Neural cell (in vitro differentiated cells): ENCODE measurements around the gene MDM2. TPM values are rescaled to one million over a fixed set of nuclear protein-coding genes. Genes with fewer than 3 reads are reported as not detected.

Experiments
- H2AFZ ChIP-seq: fragments of 200-600, 300-800 bp; sonication (generic), shearing (Covaris generic); 2 replicates; pipeline ENCODE4 v1.6.0; 2014; ENCODE audit warnings: low read depth, mild to moderate bottlenecking, antibody characterized with exemption, low read length, moderate library complexity
- H3F3A ChIP-seq: fragments of 200-600 bp; shearing (Covaris generic); 2 replicates; pipeline ENCODE4 v1.6.1; 2016; ENCODE audit warnings: mild to moderate bottlenecking, moderate library complexity, mixed read lengths, antibody characterized with exemption, low read length; ENCODE audit not compliant: insufficient read depth, poor library complexity, severe bottlenecking
- H3K27ac ChIP-seq: fragments of 200-600, 300-800 bp; sonication (generic), shearing (Covaris generic); 2 replicates; pipeline ENCODE4 v1.5.1; 2014; ENCODE audit warnings: mild to moderate bottlenecking, low read length, moderate library complexity
- H3K27me3 ChIP-seq: fragments of 300-800, 200-600 bp; sonication (generic), shearing (Covaris generic); 2 replicates; pipeline ENCODE4 v1.6.0; 2014; ENCODE audit warnings: mild to moderate bottlenecking, low read depth, low read length, moderate library complexity; ENCODE audit not compliant: insufficient read depth
- H3K36me3 ChIP-seq: fragments of 300-800, 200-600 bp; sonication (generic), shearing (Covaris generic); 2 replicates; pipeline ENCODE4 v1.5.1; 2014; ENCODE audit warnings: mild to moderate bottlenecking, antibody characterized with exemption, low read length, moderate library complexity; ENCODE audit not compliant: insufficient read depth
- H3K4me2 ChIP-seq: fragments of 300-800, 200-600 bp; sonication (generic), shearing (Covaris generic); 2 replicates; pipeline ENCODE4 v1.6.0; 2014; ENCODE audit warnings: mild to moderate bottlenecking, low read length
- H3K4me3 ChIP-seq: fragments of 300-800, 200-600 bp; sonication (generic), shearing (Covaris generic); 2 replicates; pipeline ENCODE4 v1.5.1; 2014; ENCODE audit warnings: mild to moderate bottlenecking, low read length, moderate library complexity
- H3K79me2 ChIP-seq: fragments of 200-600 bp; shearing (Covaris generic); replicated peaks from 2 replicates; pipeline ENCODE4 v1.6.0; 2014; ENCODE audit warnings: mild to moderate bottlenecking, low read length, moderate library complexity; ENCODE audit not compliant: insufficient read depth
- H3K9ac ChIP-seq: fragments of 300-800, 200-600 bp; sonication (generic), shearing (Covaris generic); 2 replicates; pipeline ENCODE4 v1.6.1; 2016; ENCODE audit warnings: mild to moderate bottlenecking, low read length, mixed read lengths
- H3K9me2 ChIP-seq: fragments of 200-600 bp; shearing (Covaris generic); 2 replicates; pipeline ENCODE4 v1.6.1; 2016; ENCODE audit warnings: mild to moderate bottlenecking, low read length, mixed read lengths; ENCODE audit not compliant: insufficient read depth
- H3K9me3 ChIP-seq: fragments of 200-600, 300-800 bp; sonication (generic), shearing (Covaris generic); 2 replicates; pipeline ENCODE4 v1.6.1; 2016; ENCODE audit warnings: mild to moderate bottlenecking, mixed run types, low read length, moderate library complexity, mixed read lengths
- H4K20me1 ChIP-seq: fragments of 200-600 bp; shearing (Covaris generic); 2 replicates; pipeline ENCODE4 v1.6.1; 2016; ENCODE audit warnings: mild to moderate bottlenecking, mixed run types; ENCODE audit not compliant: insufficient read depth
- CTCF ChIP-seq: fragments of 450-650 bp; IDR thresholded peaks from 2 replicates; pipeline ENCODE4 v1.5.1; 2014; ENCODE audit warnings: antibody characterized with exemption, mild to moderate bottlenecking, moderate library complexity; ENCODE audit not compliant: poor library complexity, severe bottlenecking
- EP300 ChIP-seq: fragments of 450-650 bp; conservative IDR thresholded peaks from 2 replicates; pipeline ENCODE4 v1.6.1; 2014; ENCODE audit warnings: antibody characterized with exemption, mild to moderate bottlenecking, moderate library complexity; ENCODE audit not compliant: poor library complexity, severe bottlenecking
- EZH2 ChIP-seq: fragments of 200-600, 300-800 bp; shearing (Covaris generic), sonication (generic); IDR thresholded peaks from 2 replicates; pipeline ENCODE4 v1.6.1; 2014; ENCODE audit warnings: antibody characterized with exemption, low read length, borderline replicate concordance, mild to moderate bottlenecking; ENCODE audit not compliant: insufficient read depth, poor library complexity, severe bottlenecking
- MXI1 ChIP-seq: fragments of 450-650 bp; conservative IDR thresholded peaks from 2 replicates; pipeline ENCODE4 v1.6.1; 2014; ENCODE audit warnings: antibody characterized with exemption, mild to moderate bottlenecking; ENCODE audit not compliant: poor library complexity, severe bottlenecking
- POLR2AphosphoS5 ChIP-seq: IDR thresholded peaks from 2 replicates; pipeline ENCODE4 v1.6.1; 2012
- RAD21 ChIP-seq: fragments of 450-650 bp; conservative IDR thresholded peaks from 2 replicates; pipeline ENCODE4 v1.6.1; 2014; ENCODE audit warnings: antibody characterized with exemption, mild to moderate bottlenecking, moderate library complexity
- SMC3 ChIP-seq: fragments of 450-650 bp; conservative IDR thresholded peaks from 2 replicates; pipeline ENCODE4 v1.6.1; 2014; ENCODE audit warnings: antibody characterized with exemption, mild to moderate bottlenecking, moderate library complexity; ENCODE audit not compliant: poor library complexity
- TAF1 ChIP-seq: IDR thresholded peaks from 2 replicates; pipeline ENCODE4 v1.6.1; 2012; ENCODE audit warnings: low read depth
- polyA plus RNA-seq: library from polyadenylated mRNA; depleted of rRNA; stranded (reverse); fragments of >200 nt; gene quantifications from 2 replicates; pipeline ENCODE4 v1.2.3, GENCODE V29; 2014
- TF ChIP-seq, protein P1 (sequence below): IDR thresholded peaks from 2 replicates; pipeline ENCODE4 v1.6.1; 2012; ENCODE audit warnings: borderline replicate concordance

MDM2 gene
- polyA plus RNA-seq, 1 donor from 2014 or later, result 37.5 TPM

DNA sequence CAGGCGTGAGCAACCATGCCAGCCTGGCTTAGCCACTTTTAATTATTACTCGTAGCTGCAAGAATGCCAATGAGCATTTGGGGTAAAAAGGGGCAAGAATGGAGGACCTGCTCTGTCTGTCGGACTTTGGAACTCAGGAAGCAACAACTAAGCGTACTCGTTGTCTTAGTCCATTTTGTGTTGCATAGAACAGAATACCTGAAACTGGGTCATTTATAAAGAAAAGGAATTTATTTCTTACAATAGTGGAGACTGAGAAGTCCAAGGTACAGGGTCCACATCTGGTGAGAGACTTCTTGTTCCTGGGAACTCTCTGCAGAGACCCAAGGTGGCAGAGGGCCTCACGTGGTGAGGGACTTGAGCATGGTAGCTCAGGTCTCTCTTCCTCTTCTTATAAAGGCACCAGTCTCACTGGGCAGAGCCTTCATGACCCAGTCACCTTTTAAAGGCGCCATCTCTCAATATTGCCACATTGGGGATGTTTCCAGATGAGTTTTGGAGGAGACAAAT, 32.8 kb upstream of the MDM2 start:
- no peak overlapping the region for H3K9ac ChIP-seq
- no peaks in the 10 kb centered on the region for H3K9me2 ChIP-seq
- H4K20me1 ChIP-seq, result no peaks in the 10 kb centered on the region
- no peaks in the 10 kb centered on the region for H3K36me3 ChIP-seq
- H2AFZ ChIP-seq, result no peak overlapping the region
- no peak overlapping the region for H3K27ac ChIP-seq
- no peaks in the 10 kb centered on the region for H3F3A ChIP-seq
- H3K4me3 ChIP-seq, result no peak overlapping the region
- no peak overlapping the region for H3K4me2 ChIP-seq
- TF ChIP-seq TAF1, result no peak
- no peak for TF ChIP-seq EP300
- no peak for TF ChIP-seq MXI1
- no peaks in the 10 kb centered on the region for H3K27me3 ChIP-seq
- H3K9me3 ChIP-seq, result no peaks in the 10 kb centered on the region
- H3K79me2 ChIP-seq, result no peaks in the 10 kb centered on the region

GRCh38 chr12:68776976-68777610, 30.9 kb upstream of the MDM2 start:
- H3K36me3 ChIP-seq, result no peaks in the 10 kb centered on the region
- no peak overlapping the region for H3K4me2 ChIP-seq
- no peaks in the 10 kb centered on the region for H4K20me1 ChIP-seq
- no peak overlapping the region for H3K9ac ChIP-seq
- no peak overlapping the region for H3K27ac ChIP-seq
- no peak overlapping the region for H3K4me3 ChIP-seq
- TF ChIP-seq EP300 (no peak), MXI1 (no peak), CTCF (no peak)
- TF ChIP-seq, protein P1, sequence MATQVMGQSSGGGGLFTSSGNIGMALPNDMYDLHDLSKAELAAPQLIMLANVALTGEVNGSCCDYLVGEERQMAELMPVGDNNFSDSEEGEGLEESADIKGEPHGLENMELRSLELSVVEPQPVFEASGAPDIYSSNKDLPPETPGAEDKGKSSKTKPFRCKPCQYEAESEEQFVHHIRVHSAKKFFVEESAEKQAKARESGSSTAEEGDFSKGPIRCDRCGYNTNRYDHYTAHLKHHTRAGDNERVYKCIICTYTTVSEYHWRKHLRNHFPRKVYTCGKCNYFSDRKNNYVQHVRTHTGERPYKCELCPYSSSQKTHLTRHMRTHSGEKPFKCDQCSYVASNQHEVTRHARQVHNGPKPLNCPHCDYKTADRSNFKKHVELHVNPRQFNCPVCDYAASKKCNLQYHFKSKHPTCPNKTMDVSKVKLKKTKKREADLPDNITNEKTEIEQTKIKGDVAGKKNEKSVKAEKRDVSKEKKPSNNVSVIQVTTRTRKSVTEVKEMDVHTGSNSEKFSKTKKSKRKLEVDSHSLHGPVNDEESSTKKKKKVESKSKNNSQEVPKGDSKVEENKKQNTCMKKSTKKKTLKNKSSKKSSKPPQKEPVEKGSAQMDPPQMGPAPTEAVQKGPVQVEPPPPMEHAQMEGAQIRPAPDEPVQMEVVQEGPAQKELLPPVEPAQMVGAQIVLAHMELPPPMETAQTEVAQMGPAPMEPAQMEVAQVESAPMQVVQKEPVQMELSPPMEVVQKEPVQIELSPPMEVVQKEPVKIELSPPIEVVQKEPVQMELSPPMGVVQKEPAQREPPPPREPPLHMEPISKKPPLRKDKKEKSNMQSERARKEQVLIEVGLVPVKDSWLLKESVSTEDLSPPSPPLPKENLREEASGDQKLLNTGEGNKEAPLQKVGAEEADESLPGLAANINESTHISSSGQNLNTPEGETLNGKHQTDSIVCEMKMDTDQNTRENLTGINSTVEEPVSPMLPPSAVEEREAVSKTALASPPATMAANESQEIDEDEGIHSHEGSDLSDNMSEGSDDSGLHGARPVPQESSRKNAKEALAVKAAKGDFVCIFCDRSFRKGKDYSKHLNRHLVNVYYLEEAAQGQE, result no peak
- H2AFZ ChIP-seq, result no peak overlapping the region
- no peaks in the 10 kb centered on the region for H3K9me2 ChIP-seq
- no peaks in the 10 kb centered on the region for H3K27me3 ChIP-seq
- H3K79me2 ChIP-seq, result no peaks in the 10 kb centered on the region
- H3F3A ChIP-seq, result no peaks in the 10 kb centered on the region
- H3K9me3 ChIP-seq, result no peaks in the 10 kb centered on the region

- Histone ChIP-seq H3K4me3 (no peak overlapping the region), H3K4me2 (no peak overlapping the region), H3K9ac (no peak overlapping the region), H2AFZ (no peak overlapping the region), H4K20me1 (no peaks in the 10 kb centered on the region), H3K27ac (no peak overlapping the region), H3K79me2 (no peaks in the 10 kb centered on the region), H3K9me2 (no peaks in the 10 kb centered on the region), H3K9me3 (no peaks in the 10 kb centered on the region), H3K27me3 (no peaks in the 10 kb centered on the region), H3K36me3 (no peaks in the 10 kb centered on the region), H3F3A (no peaks in the 10 kb centered on the region)
- TF ChIP-seq RAD21, result no peak
- no peak for TF ChIP-seq TAF1
- TF ChIP-seq SMC3, result no peak
- no peak for TF ChIP-seq EP300
- TF ChIP-seq CTCF, result no peak
- TF ChIP-seq, protein P1, result no peak
- no peak for TF ChIP-seq MXI1
- no peak for TF ChIP-seq EZH2
- no peak for TF ChIP-seq POLR2AphosphoS5
Measured at GRCh38 chr12:68779280-68779679, 28.7 kb upstream of the MDM2 start.
